ENCODE data around the gene PDCD1. TPM values are rescaled to one million over a fixed set of nuclear protein-coding genes. Genes with fewer than 3 reads are reported as not detected.

PDCD1 gene
- total and polyA plus RNA-seq, 2 of the 13 experiments (the other 11 are each of a cell fraction or from before 2014, with no cell fraction given), result 0.04 TPM; not detected in 1

DNA sequence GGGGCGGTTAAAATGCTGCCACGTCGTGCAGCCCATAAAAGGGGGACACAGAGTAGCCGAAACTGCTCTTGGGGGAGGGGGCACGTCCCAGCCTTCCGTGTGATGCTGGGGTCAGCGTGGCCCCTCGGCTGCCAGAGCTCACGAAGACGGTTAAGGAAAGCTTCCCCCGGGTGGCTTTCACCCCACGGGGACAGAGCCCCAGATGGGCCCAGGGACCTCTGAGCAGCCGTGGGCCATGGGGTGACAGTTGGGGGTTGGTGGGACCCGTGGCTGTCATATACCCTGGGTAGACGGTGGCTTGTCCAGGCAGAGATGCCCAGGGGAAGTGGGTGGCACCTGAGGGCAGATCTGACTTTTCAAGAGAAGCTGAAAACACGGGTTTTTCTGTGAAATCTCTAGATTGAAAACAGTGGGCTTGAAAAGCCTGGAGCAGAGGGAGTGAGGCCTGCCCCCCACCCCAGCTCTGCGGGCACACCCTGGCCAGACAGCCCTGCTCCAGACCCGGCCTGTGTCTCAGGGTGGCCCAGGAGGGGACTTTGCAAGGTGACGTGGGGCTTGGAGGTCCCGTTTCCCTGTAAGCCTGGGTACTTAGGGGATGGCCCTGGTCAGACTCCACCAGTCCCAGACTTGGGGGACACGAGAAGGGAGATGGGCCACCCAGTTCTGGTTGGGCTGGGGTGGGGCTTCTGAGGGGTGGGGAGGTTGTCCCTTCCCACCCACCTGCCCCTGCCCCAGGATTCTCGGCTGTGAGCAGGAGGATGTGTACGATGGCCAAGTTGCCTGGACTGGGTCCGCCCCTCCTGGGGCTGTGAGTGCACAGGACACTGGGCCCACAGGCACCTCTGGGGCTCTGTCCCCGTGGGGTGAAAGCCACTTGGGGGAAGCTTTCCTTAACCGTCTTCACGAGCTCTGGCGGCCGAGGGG lies 49.0 kb downstream of the PDCD1 start (continued):
- TF ChIP-seq ZNF501 (CRISPR knock-in tag; IDR thresholded peaks at IDR 0.05) (peak; percentile 79), ZBTB7B (CRISPR knock-in tag; IDR thresholded peaks at IDR 0.05) (0 out of 2 replicates have a peak, but pooled peaks have one; percentile 38), SRY (CRISPR knock-in tag; IDR thresholded peaks at IDR 0.05) (0 out of 2 replicates have a peak, but pooled peaks have one; percentile 2), RELA (CRISPR knock-in tag; IDR thresholded peaks at IDR 0.05) (no peak), FOXK2 (IDR thresholded peaks at IDR 0.05) (no peak), SMAD9 (CRISPR knock-in tag; IDR thresholded peaks at IDR 0.05) (0 out of 2 replicates have a peak, but pooled peaks have one; percentile 20), HOXA5 (CRISPR knock-in tag; IDR thresholded peaks at IDR 0.05) (no peak), SOX13 (IDR thresholded peaks at IDR 0.05) (no peak), SOX13 (CRISPR knock-in tag; conservative IDR thresholded peaks at IDR 0.05 in 1 of 2, IDR thresholded peaks at IDR 0.05 in 1 of 2) (0 out of 4 replicates have a peak, but pooled peaks of 1 of the 2 experiments have one; percentile 27), KDM5B (CRISPR knock-in tag; IDR thresholded peaks at IDR 0.05; ENCODE audit: borderline replicate concordance) (0 out of 2 replicates have a peak, but pooled peaks have one; percentile 8), TSC22D2 (CRISPR knock-in tag; IDR thresholded peaks at IDR 0.05; ENCODE audit: borderline replicate concordance) (no peak), ZC3H13 (CRISPR knock-in tag; IDR thresholded peaks at IDR 0.05) (0 out of 2 replicates have a peak, but pooled peaks have one; percentile 3), ARID2 (CRISPR knock-in tag; IDR thresholded peaks at IDR 0.05; ENCODE audit: borderline replicate concordance) (peak; percentile 35; the same call in 1 of the 2 replicates), NR2F2 (IDR thresholded peaks at IDR 0.05; ENCODE audit: borderline replicate concordance, low read depth) (0 out of 2 replicates have a peak, but pooled peaks have one; percentile 5)
- TF ChIP-seq, protein P1, sequence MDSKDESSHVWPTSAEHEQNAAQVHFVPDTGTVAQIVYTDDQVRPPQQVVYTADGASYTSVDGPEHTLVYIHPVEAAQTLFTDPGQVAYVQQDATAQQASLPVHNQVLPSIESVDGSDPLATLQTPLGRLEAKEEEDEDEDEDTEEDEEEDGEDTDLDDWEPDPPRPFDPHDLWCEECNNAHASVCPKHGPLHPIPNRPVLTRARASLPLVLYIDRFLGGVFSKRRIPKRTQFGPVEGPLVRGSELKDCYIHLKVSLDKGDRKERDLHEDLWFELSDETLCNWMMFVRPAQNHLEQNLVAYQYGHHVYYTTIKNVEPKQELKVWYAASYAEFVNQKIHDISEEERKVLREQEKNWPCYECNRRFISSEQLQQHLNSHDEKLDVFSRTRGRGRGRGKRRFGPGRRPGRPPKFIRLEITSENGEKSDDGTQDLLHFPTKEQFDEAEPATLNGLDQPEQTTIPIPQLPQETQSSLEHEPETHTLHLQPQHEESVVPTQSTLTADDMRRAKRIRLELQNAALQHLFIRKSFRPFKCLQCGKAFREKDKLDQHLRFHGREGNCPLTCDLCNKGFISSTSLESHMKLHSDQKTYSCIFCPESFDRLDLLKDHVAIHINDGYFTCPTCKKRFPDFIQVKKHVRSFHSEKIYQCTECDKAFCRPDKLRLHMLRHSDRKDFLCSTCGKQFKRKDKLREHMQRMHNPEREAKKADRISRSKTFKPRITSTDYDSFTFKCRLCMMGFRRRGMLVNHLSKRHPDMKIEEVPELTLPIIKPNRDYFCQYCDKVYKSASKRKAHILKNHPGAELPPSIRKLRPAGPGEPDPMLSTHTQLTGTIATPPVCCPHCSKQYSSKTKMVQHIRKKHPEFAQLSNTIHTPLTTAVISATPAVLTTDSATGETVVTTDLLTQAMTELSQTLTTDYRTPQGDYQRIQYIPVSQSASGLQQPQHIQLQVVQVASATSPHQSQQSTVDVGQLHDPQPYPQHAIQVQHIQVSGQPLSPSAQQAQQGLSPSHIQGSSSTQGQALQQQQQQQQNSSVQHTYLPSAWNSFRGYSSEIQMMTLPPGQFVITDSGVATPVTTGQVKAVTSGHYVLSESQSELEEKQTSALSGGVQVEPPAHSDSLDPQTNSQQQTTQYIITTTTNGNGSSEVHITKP (CRISPR knock-in tag; IDR thresholded peaks at IDR 0.05; ENCODE audit: low read depth), result 0 out of 2 replicates have a peak, but pooled peaks have one; percentile 11
- TF ChIP-seq, protein P2, sequence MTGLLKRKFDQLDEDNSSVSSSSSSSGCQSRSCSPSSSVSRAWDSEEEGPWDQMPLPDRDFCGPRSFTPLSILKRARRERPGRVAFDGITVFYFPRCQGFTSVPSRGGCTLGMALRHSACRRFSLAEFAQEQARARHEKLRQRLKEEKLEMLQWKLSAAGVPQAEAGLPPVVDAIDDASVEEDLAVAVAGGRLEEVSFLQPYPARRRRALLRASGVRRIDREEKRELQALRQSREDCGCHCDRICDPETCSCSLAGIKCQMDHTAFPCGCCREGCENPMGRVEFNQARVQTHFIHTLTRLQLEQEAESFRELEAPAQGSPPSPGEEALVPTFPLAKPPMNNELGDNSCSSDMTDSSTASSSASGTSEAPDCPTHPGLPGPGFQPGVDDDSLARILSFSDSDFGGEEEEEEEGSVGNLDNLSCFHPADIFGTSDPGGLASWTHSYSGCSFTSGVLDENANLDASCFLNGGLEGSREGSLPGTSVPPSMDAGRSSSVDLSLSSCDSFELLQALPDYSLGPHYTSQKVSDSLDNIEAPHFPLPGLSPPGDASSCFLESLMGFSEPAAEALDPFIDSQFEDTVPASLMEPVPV (CRISPR knock-in tag; IDR thresholded peaks at IDR 0.05), result peak; percentile 56
- TF ChIP-seq, protein P3, sequence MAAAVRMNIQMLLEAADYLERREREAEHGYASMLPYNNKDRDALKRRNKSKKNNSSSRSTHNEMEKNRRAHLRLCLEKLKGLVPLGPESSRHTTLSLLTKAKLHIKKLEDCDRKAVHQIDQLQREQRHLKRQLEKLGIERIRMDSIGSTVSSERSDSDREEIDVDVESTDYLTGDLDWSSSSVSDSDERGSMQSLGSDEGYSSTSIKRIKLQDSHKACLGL (CRISPR knock-in tag; IDR thresholded peaks at IDR 0.05), result peak; percentile 0; the same call in 1 of the 2 replicates
- TF ChIP-seq, protein P4, sequence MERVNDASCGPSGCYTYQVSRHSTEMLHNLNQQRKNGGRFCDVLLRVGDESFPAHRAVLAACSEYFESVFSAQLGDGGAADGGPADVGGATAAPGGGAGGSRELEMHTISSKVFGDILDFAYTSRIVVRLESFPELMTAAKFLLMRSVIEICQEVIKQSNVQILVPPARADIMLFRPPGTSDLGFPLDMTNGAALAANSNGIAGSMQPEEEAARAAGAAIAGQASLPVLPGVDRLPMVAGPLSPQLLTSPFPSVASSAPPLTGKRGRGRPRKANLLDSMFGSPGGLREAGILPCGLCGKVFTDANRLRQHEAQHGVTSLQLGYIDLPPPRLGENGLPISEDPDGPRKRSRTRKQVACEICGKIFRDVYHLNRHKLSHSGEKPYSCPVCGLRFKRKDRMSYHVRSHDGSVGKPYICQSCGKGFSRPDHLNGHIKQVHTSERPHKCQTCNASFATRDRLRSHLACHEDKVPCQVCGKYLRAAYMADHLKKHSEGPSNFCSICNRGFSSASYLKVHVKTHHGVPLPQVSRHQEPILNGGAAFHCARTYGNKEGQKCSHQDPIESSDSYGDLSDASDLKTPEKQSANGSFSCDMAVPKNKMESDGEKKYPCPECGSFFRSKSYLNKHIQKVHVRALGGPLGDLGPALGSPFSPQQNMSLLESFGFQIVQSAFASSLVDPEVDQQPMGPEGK (CRISPR knock-in tag; IDR thresholded peaks at IDR 0.05), result peak; percentile 66; the same call in 1 of the 2 replicates
- TF ChIP-seq, protein P5, sequence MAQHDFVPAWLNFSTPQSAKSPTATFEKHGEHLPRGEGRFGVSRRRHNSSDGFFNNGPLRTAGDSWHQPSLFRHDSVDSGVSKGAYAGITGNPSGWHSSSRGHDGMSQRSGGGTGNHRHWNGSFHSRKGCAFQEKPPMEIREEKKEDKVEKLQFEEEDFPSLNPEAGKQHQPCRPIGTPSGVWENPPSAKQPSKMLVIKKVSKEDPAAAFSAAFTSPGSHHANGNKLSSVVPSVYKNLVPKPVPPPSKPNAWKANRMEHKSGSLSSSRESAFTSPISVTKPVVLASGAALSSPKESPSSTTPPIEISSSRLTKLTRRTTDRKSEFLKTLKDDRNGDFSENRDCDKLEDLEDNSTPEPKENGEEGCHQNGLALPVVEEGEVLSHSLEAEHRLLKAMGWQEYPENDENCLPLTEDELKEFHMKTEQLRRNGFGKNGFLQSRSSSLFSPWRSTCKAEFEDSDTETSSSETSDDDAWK (CRISPR knock-in tag; IDR thresholded peaks at IDR 0.05), result no peak
